KMS-11 (cell line): ENCODE data around the gene EPHB2.

Source experiments
- H2AFZ ChIP-seq: fragments of 200-600 bp; sonication (generic); 2 replicates; pipeline ENCODE4 v1.6.1; 2016; ENCODE audit warnings: antibody characterized with exemption, mixed run types, low read depth
- H3K27ac ChIP-seq: fragments of 200-600 bp; sonication (generic); 2 replicates; pipeline ENCODE4 v1.6.1; 2016; ENCODE audit warnings: mild to moderate bottlenecking, mixed run types
- H3K27me3 ChIP-seq: fragments of 200-600 bp; sonication (generic); 2 replicates; pipeline ENCODE4 v1.6.1; 2017; ENCODE audit warnings: mild to moderate bottlenecking, low read depth, mixed run types, moderate library complexity; ENCODE audit not compliant: insufficient read depth
- H3K36me3 ChIP-seq: fragments of 200-600 bp; sonication (generic); 2 replicates; pipeline ENCODE4 v1.6.1; 2017; ENCODE audit warnings: mild to moderate bottlenecking, mixed run types; ENCODE audit not compliant: insufficient read depth
- H3K4me1 ChIP-seq: fragments of 200-600 bp; sonication (generic); 2 replicates; pipeline ENCODE4 v1.6.1; 2016; ENCODE audit warnings: mild to moderate bottlenecking, low read depth, mixed run types; ENCODE audit not compliant: poor library complexity, severe bottlenecking
- H3K4me2 ChIP-seq: fragments of 200-600 bp; sonication (generic); 2 replicates; pipeline ENCODE4 v1.7.0; 2016; ENCODE audit warnings: mild to moderate bottlenecking, mixed run types
- H3K4me3 ChIP-seq: fragments of 200-600 bp; sonication (generic); IDR thresholded peaks from 2 replicates; pipeline ENCODE4 v1.6.1; 2017; ENCODE audit warnings: low read depth, low read length, mixed read lengths; ENCODE audit not compliant: insufficient read depth
- H3K79me2 ChIP-seq: fragments of 200-600 bp; sonication (generic); 2 replicates; pipeline ENCODE4 v1.6.1; 2016; ENCODE audit warnings: low read depth, mixed run types; ENCODE audit not compliant: insufficient read depth
- H3K9ac ChIP-seq: fragments of 200-600 bp; sonication (generic); 2 replicates; pipeline ENCODE4 v1.6.1; 2016; ENCODE audit warnings: mild to moderate bottlenecking, mixed run types
- H4K20me1 ChIP-seq: fragments of 200-600 bp; sonication (generic); 2 replicates; pipeline ENCODE4 v1.6.1; 2016; ENCODE audit warnings: mild to moderate bottlenecking, mixed run types; ENCODE audit not compliant: insufficient read depth
- TF ChIP-seq, protein P1 (sequence below): fragments of 200-600 bp; sonication (generic); conservative IDR thresholded peaks from 2 replicates; pipeline ENCODE4 v1.6.1; 2017; ENCODE audit warnings: low read depth, mild to moderate bottlenecking, antibody characterized with exemption, low read length, moderate library complexity, mixed read lengths

EPHB2 gene

GRCh38 chr1:22875841-22876240, 165.2 kb downstream of the EPHB2 start:
- H3K79me2 ChIP-seq = no peaks in the 10 kb centered on the region
- H3K27me3 ChIP-seq = peaks cover 91% of the 10 kb centered on the region
- no peak overlapping the region for H2AFZ ChIP-seq
- no peak overlapping the region for H3K4me2 ChIP-seq
- no peak overlapping the region for H3K4me3 ChIP-seq
- H3K9ac ChIP-seq = no peak overlapping the region
- no peak overlapping the region for H3K27ac ChIP-seq
- H4K20me1 ChIP-seq = no peaks in the 10 kb centered on the region
- TF ChIP-seq, protein P1, sequence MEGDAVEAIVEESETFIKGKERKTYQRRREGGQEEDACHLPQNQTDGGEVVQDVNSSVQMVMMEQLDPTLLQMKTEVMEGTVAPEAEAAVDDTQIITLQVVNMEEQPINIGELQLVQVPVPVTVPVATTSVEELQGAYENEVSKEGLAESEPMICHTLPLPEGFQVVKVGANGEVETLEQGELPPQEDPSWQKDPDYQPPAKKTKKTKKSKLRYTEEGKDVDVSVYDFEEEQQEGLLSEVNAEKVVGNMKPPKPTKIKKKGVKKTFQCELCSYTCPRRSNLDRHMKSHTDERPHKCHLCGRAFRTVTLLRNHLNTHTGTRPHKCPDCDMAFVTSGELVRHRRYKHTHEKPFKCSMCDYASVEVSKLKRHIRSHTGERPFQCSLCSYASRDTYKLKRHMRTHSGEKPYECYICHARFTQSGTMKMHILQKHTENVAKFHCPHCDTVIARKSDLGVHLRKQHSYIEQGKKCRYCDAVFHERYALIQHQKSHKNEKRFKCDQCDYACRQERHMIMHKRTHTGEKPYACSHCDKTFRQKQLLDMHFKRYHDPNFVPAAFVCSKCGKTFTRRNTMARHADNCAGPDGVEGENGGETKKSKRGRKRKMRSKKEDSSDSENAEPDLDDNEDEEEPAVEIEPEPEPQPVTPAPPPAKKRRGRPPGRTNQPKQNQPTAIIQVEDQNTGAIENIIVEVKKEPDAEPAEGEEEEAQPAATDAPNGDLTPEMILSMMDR = no peak
- no peaks in the 10 kb centered on the region for H3K4me1 ChIP-seq
- H3K36me3 ChIP-seq = no peaks in the 10 kb centered on the region

DNA sequence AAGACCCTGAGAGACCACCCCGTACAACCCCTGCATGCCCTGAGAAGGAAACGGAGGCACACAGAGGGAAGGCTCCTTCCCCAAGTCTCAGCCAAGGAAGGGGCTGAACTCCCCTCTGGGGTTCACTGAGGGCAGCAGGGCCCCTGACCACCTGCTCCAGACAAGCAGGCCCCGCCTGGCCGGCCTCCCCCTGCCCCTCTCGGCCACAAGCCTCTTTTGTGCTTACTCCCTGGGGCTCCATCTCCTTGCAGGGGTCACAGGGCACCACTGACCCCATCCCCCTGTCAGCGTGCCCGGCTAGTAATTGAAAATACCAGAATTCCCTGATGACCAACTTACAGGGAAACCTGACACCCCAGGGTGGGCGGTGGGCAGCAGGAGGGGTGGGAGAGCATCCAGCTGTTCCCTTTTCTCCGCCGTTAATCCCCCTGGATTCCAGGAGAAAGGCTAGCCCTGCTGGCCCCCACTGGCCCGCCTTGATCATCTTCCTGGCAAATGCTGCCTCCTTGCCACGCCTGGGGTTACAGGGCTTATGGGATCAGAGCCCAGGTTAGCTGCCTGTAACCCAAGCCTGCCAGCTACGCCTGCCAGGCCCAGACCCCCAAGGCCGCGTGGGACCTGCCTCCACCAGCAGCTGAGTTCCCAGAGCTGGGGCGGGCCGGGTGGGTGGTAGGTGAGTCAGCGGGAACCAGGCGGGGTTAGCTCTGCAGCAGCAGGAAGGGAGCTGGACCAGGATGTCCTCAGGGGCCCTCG, 165.9 kb downstream of the EPHB2 start:
- H3K4me1 ChIP-seq = no peaks in the 10 kb centered on the region
- H3K9ac ChIP-seq = no peak overlapping the region
- TF ChIP-seq, protein P1 = no peak
- no peak overlapping the region for H3K27ac ChIP-seq
- H2AFZ ChIP-seq = no peak overlapping the region
- H3K27me3 ChIP-seq = peaks cover 90% of the 10 kb centered on the region
- no peaks in the 10 kb centered on the region for H3K36me3 ChIP-seq
- H3K4me3 ChIP-seq = no peak overlapping the region
- H3K4me2 ChIP-seq = no peak overlapping the region
- no peaks in the 10 kb centered on the region for H4K20me1 ChIP-seq
- H3K79me2 ChIP-seq = no peaks in the 10 kb centered on the region

GRCh38 chr1:22877112-22877915, 166.7 kb downstream of the EPHB2 start:
- Histone ChIP-seq H3K36me3 (no peaks in the 10 kb centered on the region), H3K27ac (no peak overlapping the region), H2AFZ (no peak overlapping the region), H3K9ac (no peak overlapping the region), H3K27me3 (peaks cover 90% of the 10 kb centered on the region), H4K20me1 (no peaks in the 10 kb centered on the region), H3K4me2 (no peak overlapping the region), H3K4me3 (no peak overlapping the region), H3K79me2 (no peaks in the 10 kb centered on the region), H3K4me1 (no peaks in the 10 kb centered on the region)
- TF ChIP-seq, protein P1 = no peak

DNA sequence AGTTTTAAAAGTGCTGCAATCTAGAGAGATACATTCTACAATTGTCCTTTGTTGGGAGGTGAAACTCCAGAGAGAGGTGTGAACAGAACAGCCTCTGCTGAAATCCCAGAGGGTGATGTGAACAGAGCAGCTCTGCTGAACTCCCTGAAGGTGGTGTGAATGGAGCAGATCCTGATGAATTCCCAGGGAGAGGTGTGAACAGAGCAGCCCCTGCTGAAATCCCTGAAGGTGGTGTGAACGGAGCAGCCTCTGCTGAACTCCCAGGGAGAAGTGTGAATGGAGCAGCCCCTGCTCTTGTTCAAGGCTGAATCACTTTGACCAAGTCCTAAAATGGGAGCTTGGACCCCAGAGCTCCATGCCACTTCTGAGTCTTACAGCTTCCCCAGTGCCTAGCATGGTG, 167.3 kb downstream of the EPHB2 start:
- Histone ChIP-seq H3K4me3 (no peak overlapping the region), H3K36me3 (no peaks in the 10 kb centered on the region), H3K4me1 (no peaks in the 10 kb centered on the region), H4K20me1 (no peaks in the 10 kb centered on the region), H3K79me2 (no peaks in the 10 kb centered on the region), H3K9ac (no peak overlapping the region), H3K27ac (no peak overlapping the region), H3K4me2 (no peak overlapping the region), H3K27me3 (peaks cover 94% of the 10 kb centered on the region), H2AFZ (no peak overlapping the region)
- TF ChIP-seq, protein P1 = no peak
